Measurements from ENCODE around the gene QRFP. TPM values are rescaled to one million over a fixed set of nuclear protein-coding genes. Genes with fewer than 3 reads are reported as not detected.

Gene QRFP
- total RNA-seq, 4 donors from 2014 or later: not detected

DNA sequence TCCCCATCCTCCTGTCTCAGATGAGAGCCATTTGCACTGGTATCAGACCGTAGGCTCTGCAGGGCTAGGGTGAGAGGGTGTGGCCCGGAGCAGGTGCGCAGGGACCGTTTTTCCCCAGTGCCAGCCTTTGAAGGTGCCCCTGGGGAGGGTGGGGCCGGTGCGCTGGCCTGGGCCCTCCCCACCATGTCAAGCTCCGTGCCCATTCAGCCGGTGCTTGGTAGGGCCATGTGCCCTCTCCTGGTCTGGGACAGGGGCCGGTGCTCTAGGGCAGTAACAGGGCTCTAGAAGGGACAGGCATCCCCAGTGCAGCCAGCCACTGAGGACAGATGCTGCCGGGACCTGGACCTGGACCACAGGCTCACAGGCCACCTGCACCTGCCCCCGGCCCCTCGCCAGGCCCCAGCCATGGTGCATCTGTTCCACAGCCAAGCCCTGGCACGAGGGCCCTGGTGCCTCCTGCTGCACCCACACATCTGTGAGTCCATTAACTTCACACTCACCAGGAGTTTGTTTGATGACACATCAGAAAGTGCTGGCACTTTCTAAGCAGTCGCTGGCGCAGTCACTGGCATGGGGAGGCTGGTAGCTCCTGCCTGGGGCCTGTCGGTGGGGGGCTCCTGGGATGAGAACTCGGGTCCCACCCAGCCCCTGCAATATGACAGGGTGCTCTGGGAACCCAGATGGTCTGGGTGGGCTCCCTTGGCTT, 5.0 kb upstream of the QRFP start:
- H3K4me3 ChIP-seq: no peak overlapping the region
- WGBS, 2 donors (ENCODE audit: low coverage in 1 of 2): 40% methylated on average over 2 of the region's 17 CpGs; no CpG with 5 or more reads in 1 of the 2 donors
- H3K9me3 ChIP-seq: no peaks in the 10 kb centered on the region
- H3K27me3 ChIP-seq: peaks cover 81% of the 10 kb centered on the region
- no peak for TF ChIP-seq POLR2A (IDR thresholded peaks at IDR 0.05)
- TF ChIP-seq, protein P1, sequence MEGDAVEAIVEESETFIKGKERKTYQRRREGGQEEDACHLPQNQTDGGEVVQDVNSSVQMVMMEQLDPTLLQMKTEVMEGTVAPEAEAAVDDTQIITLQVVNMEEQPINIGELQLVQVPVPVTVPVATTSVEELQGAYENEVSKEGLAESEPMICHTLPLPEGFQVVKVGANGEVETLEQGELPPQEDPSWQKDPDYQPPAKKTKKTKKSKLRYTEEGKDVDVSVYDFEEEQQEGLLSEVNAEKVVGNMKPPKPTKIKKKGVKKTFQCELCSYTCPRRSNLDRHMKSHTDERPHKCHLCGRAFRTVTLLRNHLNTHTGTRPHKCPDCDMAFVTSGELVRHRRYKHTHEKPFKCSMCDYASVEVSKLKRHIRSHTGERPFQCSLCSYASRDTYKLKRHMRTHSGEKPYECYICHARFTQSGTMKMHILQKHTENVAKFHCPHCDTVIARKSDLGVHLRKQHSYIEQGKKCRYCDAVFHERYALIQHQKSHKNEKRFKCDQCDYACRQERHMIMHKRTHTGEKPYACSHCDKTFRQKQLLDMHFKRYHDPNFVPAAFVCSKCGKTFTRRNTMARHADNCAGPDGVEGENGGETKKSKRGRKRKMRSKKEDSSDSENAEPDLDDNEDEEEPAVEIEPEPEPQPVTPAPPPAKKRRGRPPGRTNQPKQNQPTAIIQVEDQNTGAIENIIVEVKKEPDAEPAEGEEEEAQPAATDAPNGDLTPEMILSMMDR (IDR thresholded peaks at IDR 0.05): no peak
- TF ChIP-seq POLR2AphosphoS5 (IDR thresholded peaks at IDR 0.05): no peak
- H3K36me3 ChIP-seq: no peaks in the 10 kb centered on the region
- no peaks in the 10 kb centered on the region for H3K4me1 ChIP-seq
- ATAC-seq: no peak
- H3K27ac ChIP-seq: no peak overlapping the region

DNA sequence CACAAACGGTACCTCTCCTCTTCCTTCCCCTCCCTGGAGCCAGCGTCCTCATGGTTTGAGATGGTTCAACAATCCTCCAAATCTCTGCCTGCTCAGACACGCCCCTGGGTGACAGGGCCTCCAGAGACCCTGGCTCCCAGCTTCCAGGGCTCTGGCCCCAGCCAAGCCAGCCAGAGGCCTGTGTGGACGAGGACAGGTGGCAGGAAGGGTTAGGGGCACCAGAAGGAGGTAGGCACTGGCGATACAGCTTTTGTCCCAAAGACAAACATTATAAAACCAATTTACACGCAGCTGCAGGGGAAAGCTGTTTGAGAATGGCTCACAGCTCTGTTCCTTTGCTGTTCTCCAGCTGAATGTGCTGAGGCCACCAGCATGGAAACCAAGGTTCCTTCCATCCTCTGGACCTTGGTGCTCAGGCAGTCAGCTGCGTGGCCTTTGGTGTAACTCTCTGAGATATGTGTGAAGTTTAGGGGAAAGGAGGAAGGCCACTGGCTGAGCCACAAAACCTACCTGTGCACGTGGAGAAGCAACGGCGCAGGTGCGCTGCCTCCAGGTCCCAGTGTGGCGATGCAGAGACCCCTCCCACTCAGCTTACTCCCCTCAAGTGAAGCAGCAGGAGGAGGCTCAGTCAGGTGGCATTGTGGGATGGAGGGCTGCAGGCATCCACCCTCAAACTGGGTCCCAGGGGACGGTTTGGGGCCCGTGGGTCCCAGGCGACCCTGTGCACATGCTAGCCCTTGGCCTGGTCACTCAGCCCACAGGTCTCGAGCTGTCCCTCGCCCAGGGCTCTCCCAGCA, 4.3 kb upstream of the QRFP start:
- Histone ChIP-seq H3K4me1 (peaks cover 0 to 5% (median 0%) of the 10 kb centered on the region in 3 donors), H3K9me3 (no peaks in the 10 kb centered on the region), H3K36me3 (no peaks in the 10 kb centered on the region), H3K4me3 (no peak overlapping the region), H3K27me3 (peaks cover 76% of the 10 kb centered on the region), H3K27ac (no peak overlapping the region)
- WGBS, 2 donors (ENCODE audit: low coverage in 1 of 2): 27 to 50% methylated on average over 1 to 2 of the region's 17 CpGs
- TF ChIP-seq, protein P1 (IDR thresholded peaks at IDR 0.05): no peak
- TF ChIP-seq POLR2AphosphoS5 (IDR thresholded peaks at IDR 0.05): no peak
- no peak for TF ChIP-seq EP300 (IDR thresholded peaks at IDR 0.05)
- no peak for TF ChIP-seq POLR2A (IDR thresholded peaks at IDR 0.05)
- no peak for ATAC-seq

DNA sequence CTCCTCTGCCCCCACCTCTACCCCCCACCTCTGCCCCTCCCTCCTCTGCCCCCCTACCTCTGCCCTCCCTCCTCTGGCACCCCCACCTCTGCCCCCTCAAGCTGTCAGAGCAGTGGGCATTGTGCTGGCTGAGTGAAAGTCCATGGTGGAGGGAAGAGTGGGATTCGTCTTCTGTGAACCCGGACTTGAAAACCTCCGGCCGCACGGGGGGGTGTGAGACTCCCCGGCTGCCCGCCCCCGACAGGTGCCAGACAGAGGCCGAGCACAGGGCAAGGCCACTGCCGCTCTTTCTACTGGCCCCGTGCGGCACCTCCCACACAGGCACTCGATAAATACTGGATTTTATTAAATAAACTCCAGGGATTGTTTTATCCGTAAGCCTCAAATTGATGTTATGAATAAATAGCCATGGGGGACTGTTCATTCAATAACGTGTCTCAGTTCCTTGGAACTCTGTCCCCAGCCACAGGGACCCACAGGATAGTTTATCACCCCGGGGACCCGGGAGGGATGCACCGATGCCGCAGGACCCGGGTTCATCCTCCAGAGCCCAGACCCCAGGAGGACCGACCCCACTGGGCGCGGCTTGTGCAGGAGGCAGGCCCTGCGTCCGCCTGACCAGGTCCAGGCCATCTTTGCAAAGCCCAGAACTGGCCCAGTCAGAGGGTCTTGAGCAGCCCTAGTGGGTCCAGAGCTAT, 2.6 kb upstream of the QRFP start:
- H3K27ac ChIP-seq: no peak overlapping the region
- H3K36me3 ChIP-seq: no peaks in the 10 kb centered on the region
- ATAC-seq: no peak
- WGBS, 2 donors (ENCODE audit: low coverage in 1 of 2): 32% methylated on average over 9 of the region's 25 CpGs; no CpG with 5 or more reads in 1 of the 2 donors
- H3K4me3 ChIP-seq: no peak overlapping the region
- H3K27me3 ChIP-seq: peaks cover 63% of the 10 kb centered on the region
- H3K9me3 ChIP-seq: no peaks in the 10 kb centered on the region
- no peak for TF ChIP-seq POLR2A (IDR thresholded peaks at IDR 0.05)
- no peak for TF ChIP-seq EP300 (IDR thresholded peaks at IDR 0.05)
- no peak for TF ChIP-seq POLR2AphosphoS5 (IDR thresholded peaks at IDR 0.05)
- TF ChIP-seq, protein P1 (IDR thresholded peaks at IDR 0.05): no peak
- H3K4me1 ChIP-seq: peaks cover 0 to 22% (median 0%) of the 10 kb centered on the region in 3 donors

DNA sequence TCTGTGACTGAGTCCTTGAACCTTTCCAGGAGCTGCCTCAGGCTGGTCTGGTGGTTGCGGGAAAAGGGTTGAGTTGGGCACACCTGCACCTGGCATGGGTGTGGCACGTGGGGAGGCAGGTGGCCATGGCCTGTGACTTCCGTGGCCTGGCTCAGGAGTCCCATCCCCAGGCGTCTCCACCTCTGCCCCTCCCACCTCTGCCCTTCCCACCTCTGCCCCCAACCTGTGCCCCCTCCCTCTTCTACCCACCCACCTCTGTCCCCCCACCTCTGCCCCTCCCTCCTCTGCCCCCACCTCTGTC, 1.9 kb upstream of the QRFP start:
- Histone ChIP-seq H3K9me3 (no peaks in the 10 kb centered on the region), H3K4me3 (no peak overlapping the region)
- 50% methylated on average over 2 of the region's 4 CpGs; no CpG with 5 or more reads in 1 of the 2 donors for WGBS, 2 donors (ENCODE audit: low coverage in 1 of 2)

More for the DNA sequence above, 1.9 kb upstream of the QRFP start:
- no peak for TF ChIP-seq POLR2A (IDR thresholded peaks at IDR 0.05)
- TF ChIP-seq POLR2AphosphoS5 (IDR thresholded peaks at IDR 0.05): no peak
- TF ChIP-seq, protein P1 (IDR thresholded peaks at IDR 0.05): no peak
- TF ChIP-seq EP300 (IDR thresholded peaks at IDR 0.05): no peak
- no peak for ATAC-seq
- peaks cover 56% of the 10 kb centered on the region for H3K27me3 ChIP-seq
- no peak overlapping the region for H3K27ac ChIP-seq
- H3K36me3 ChIP-seq: peaks cover 0 to 5% of the 10 kb centered on the region in 2 donors
- H3K4me1 ChIP-seq: peaks cover 0 to 28% (median 0%) of the 10 kb centered on the region in 3 donors

Measured in gastroesophageal sphincter (tissue), 4 donors.